A549 (cell line): ENCODE results near the gene NTNG2. TPM values are rescaled to one million over a fixed set of nuclear protein-coding genes. Genes with fewer than 3 reads are reported as not detected.

Experiments
- ATAC-seq, 2 experiments: fragments of 200-7000 bp in 1 of 2; fragments of >200 bp in 1 of 2; cut with Nextera tagmentation in 1 of 2; cut with Tn5 transposase in 1 of 2; 3 replicates each; pipeline versions ENCODE4 v1.8.0 to v1.9.1; 2018 to 2020; ENCODE audit warnings: mild to moderate bottlenecking in 1 of 2, moderate library complexity in 1 of 2
- CTCF ChIA-PET: fragments of 300-600 bp; sonication (Branson Sonifier 250); formaldehyde crosslinking; extraction: SDS; loops from one replicate; lab custom pipeline; 2021; ENCODE audit warnings: antibody characterized with exemption, inconsistent platforms; lab: Yijun Ruan, JAX
- POLR2A ChIA-PET: fragments of 350-600 bp; formaldehyde crosslinking; extraction: SDS; loops from one replicate; lab custom pipeline; 2021; ENCODE audit warnings: antibody characterized with exemption, inconsistent platforms; lab: Yijun Ruan, JAX
- DNase-seq, 2 experiments: peaks; one replicate each; pipeline versions ENCODE4 v3.0.0 to v3.0.0-alpha.2; 2011 to 2016; ENCODE audit warnings: low read depth in 1 of 2, low spot score in 1 of 2
- FAIRE-seq: peaks from 2 replicates; lab custom pipeline; 2011; peaks lifted over from hg19 to GRCh38; lab: Jason Lieb, UNC
- H3K27ac ChIP-seq, 2 experiments: fragments of >200 bp; sonication (Bioruptor Twin); formaldehyde crosslinking; 3 replicates each; pipeline ENCODE4 v1.5.1; 2016 to 2017
- H3K4me1 ChIP-seq: fragments of >200 bp; sonication (Bioruptor Twin); formaldehyde crosslinking; 3 replicates; pipeline ENCODE4 v1.6.1; 2016
- H3K4me2 ChIP-seq: fragments of >200 bp; sonication (Bioruptor Twin); formaldehyde crosslinking; 3 replicates; pipeline ENCODE4 v1.6.1; 2016
- H3K4me3 ChIP-seq: fragments of >200 bp; sonication (Bioruptor Twin); formaldehyde crosslinking; 3 replicates; pipeline ENCODE4 v1.5.1; 2016
- H3K9me3 ChIP-seq: fragments of >200 bp; sonication (Bioruptor Twin); formaldehyde crosslinking; 3 replicates; pipeline ENCODE4 v1.6.1; 2016
- EHF ChIP-seq: fragments of 250-450 bp; sonication (Bioruptor Pico); IDR thresholded peaks from 2 replicates; pipeline ENCODE4 v1.5.0; 2020; ENCODE audit warnings: mild to moderate bottlenecking
- ELK1 ChIP-seq: fragments of 150-350 bp; IDR thresholded peaks from 2 replicates; pipeline ENCODE4 v1.6.1; 2014; ENCODE audit warnings: low read depth, mild to moderate bottlenecking, low read length
- FOSL2 ChIP-seq, 2 experiments: fragments of 450-650 bp in 1 of 2; fragments of >200 bp in 1 of 2; sonication (Bioruptor Twin) in 1 of 2; formaldehyde crosslinking; IDR thresholded peaks; 2 replicates each; pipeline versions ENCODE4 v1.5.0 to v1.6.1; 2016 to 2020; ENCODE audit warnings: mild to moderate bottlenecking in 1 of 2, moderate library complexity in 1 of 2
- NPAS2 ChIP-seq: fragments of 250-450 bp; sonication (Bioruptor Pico); IDR thresholded peaks from 2 replicates; pipeline ENCODE4 v1.8.0; 2022; ENCODE audit warnings: mild to moderate bottlenecking, moderate library complexity, borderline replicate concordance
- POLR2AphosphoS2 ChIP-seq: conservative IDR thresholded peaks from 2 replicates; pipeline ENCODE4 v1.6.1; 2012; ENCODE audit warnings: low read length, improper control_type of control experiment, inconsistent platforms
- RCOR1 ChIP-seq: fragments of 150-350 bp; IDR thresholded peaks from 2 replicates; pipeline ENCODE4 v1.6.1; 2014; ENCODE audit warnings: antibody characterized with exemption, low read length, low read depth
- RFX5 ChIP-seq: fragments of 450-650 bp; IDR thresholded peaks from 2 replicates; pipeline ENCODE4 v1.7.1; 2014; ENCODE audit warnings: antibody characterized with exemption, mild to moderate bottlenecking, moderate library complexity
- ZC3H11A ChIP-seq: fragments of 450-650 bp; IDR thresholded peaks from 2 replicates; pipeline ENCODE4 v1.6.1; 2014; ENCODE audit warnings: antibody characterized with exemption, mild to moderate bottlenecking
- ZFP36 ChIP-seq: fragments of 450-650 bp; IDR thresholded peaks from 2 replicates; pipeline ENCODE4 v1.6.1; 2014; ENCODE audit warnings: borderline replicate concordance; ENCODE audit not compliant: partially characterized antibody
- WGBS: methylation state at CpG from one replicate; pipeline ENCODE4 v1.1.6; 2017; ENCODE audit errors: missing lambda C conversion rate; 5-methylcytosine and 5-hydroxymethylcytosine counted together
- polyA plus RNA-seq, 4 experiments: library from polyadenylated mRNA; depleted of rRNA in 3 of 4; stranded (reverse); fragments of >200 nt; fragmentation: RNase III in 1 of 4; extraction: RNeasy Plus Mini Kit Qiagen cat#74134 plus additional on column Dnase treatment in 1 of 4; gene quantifications; 2 replicates in 3 of 4; 3 replicates in 1 of 4; pipeline ENCODE4 v1.2.3, GENCODE V29; 2011 to 2017
- TF ChIP-seq, protein P1 (sequence below): fragments of 450-650 bp; IDR thresholded peaks from 2 replicates; pipeline ENCODE4 v1.6.1; 2014; ENCODE audit warnings: antibody characterized with exemption
- TF ChIP-seq, protein P2 (sequence below): IDR thresholded peaks from 2 replicates; pipeline ENCODE4 v1.6.1; 2012
- TF ChIP-seq, protein P3 (sequence below): IDR thresholded peaks from 2 replicates; pipeline ENCODE4 v1.6.1; 2012
- TF ChIP-seq, protein P4 (sequence below): fragments of 200-600 bp; sonication (generic); IDR thresholded peaks from 2 replicates; pipeline ENCODE4 v1.6.1; 2016; ENCODE audit warnings: antibody characterized with exemption, mild to moderate bottlenecking, moderate library complexity

Gene NTNG2
- polyA plus RNA-seq, 2 of the 4 experiments (the other 2 are of a cell fraction), result 0.52 to 1.0 TPM

DNA sequence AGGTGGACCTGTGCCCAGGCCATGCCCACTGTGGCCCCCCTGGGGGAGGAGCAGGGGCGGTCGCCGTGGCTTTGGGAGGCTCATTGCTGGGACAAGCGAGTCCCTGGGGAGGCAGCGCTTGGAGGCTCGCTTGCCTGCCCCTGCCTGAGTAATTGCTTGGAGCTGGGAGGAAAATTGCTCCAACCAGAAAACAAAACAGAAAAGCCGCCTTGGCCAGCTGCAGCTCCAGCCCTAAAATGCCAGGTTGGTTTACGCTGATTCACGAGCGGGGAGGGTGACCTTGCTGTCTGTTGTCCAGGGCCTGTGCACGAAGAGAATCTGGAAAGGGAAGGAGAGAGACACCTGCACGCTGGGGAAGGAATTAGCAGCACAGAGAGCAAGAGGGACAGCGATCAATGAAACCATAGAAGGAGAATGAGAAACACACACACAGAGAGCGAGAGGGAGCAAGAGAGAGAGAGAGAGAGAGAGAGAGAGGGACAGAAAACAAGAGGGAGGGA is 25.3 kb downstream of the NTNG2 start (continued):
- TF ChIP-seq, protein P1, sequence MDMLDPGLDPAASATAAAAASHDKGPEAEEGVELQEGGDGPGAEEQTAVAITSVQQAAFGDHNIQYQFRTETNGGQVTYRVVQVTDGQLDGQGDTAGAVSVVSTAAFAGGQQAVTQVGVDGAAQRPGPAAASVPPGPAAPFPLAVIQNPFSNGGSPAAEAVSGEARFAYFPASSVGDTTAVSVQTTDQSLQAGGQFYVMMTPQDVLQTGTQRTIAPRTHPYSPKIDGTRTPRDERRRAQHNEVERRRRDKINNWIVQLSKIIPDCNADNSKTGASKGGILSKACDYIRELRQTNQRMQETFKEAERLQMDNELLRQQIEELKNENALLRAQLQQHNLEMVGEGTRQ, result no peak
- no peak for TF ChIP-seq EHF (CRISPR knock-in tag)
- TF ChIP-seq, all 56 proteins: peak for 0

GRCh38 chr9:132190966-132191365 is 29.1 kb downstream of the NTNG2 start:
- WGBS, result 48% methylated on average over 6 of the region's 10 CpGs
- DNase-seq, result no peak
- H3K4me3 ChIP-seq, result no peak overlapping the region
- CTCF ChIA-PET, result interaction anchor here (0.6 to 3.4 kb wide), 7 partner anchors 10 to 281 kb away, joined by 3 to 14 read pairs (median 4); no protein-coding TSS in a partner anchor
- no peak for TF ChIP-seq ELK1
- no peak for TF ChIP-seq NPAS2 (CRISPR knock-in tag)
- TF ChIP-seq ZFP36, result no peak
- TF ChIP-seq POLR2AphosphoS2, result no peak
- TF ChIP-seq, protein P2, sequence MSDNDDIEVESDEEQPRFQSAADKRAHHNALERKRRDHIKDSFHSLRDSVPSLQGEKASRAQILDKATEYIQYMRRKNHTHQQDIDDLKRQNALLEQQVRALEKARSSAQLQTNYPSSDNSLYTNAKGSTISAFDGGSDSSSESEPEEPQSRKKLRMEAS, result no peak
- TF ChIP-seq ZC3H11A, result no peak
- no peak for TF ChIP-seq RFX5
- TF ChIP-seq, protein P3, sequence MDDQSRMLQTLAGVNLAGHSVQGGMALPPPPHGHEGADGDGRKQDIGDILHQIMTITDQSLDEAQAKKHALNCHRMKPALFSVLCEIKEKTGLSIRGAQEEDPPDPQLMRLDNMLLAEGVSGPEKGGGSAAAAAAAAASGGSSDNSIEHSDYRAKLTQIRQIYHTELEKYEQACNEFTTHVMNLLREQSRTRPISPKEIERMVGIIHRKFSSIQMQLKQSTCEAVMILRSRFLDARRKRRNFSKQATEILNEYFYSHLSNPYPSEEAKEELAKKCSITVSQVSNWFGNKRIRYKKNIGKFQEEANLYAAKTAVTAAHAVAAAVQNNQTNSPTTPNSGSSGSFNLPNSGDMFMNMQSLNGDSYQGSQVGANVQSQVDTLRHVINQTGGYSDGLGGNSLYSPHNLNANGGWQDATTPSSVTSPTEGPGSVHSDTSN, result no peak
- TF ChIP-seq, protein P4, sequence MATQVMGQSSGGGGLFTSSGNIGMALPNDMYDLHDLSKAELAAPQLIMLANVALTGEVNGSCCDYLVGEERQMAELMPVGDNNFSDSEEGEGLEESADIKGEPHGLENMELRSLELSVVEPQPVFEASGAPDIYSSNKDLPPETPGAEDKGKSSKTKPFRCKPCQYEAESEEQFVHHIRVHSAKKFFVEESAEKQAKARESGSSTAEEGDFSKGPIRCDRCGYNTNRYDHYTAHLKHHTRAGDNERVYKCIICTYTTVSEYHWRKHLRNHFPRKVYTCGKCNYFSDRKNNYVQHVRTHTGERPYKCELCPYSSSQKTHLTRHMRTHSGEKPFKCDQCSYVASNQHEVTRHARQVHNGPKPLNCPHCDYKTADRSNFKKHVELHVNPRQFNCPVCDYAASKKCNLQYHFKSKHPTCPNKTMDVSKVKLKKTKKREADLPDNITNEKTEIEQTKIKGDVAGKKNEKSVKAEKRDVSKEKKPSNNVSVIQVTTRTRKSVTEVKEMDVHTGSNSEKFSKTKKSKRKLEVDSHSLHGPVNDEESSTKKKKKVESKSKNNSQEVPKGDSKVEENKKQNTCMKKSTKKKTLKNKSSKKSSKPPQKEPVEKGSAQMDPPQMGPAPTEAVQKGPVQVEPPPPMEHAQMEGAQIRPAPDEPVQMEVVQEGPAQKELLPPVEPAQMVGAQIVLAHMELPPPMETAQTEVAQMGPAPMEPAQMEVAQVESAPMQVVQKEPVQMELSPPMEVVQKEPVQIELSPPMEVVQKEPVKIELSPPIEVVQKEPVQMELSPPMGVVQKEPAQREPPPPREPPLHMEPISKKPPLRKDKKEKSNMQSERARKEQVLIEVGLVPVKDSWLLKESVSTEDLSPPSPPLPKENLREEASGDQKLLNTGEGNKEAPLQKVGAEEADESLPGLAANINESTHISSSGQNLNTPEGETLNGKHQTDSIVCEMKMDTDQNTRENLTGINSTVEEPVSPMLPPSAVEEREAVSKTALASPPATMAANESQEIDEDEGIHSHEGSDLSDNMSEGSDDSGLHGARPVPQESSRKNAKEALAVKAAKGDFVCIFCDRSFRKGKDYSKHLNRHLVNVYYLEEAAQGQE, result no peak
- TF ChIP-seq, all 56 proteins: peak for 0
- POLR2A ChIA-PET, result no interaction called here
- Histone ChIP-seq H3K9me3 (no peaks in the 10 kb centered on the region), H3K4me1 (no peaks in the 10 kb centered on the region), H3K4me2 (no peak overlapping the region), H3K27ac (no peak overlapping the region)
- ATAC-seq (peak in 1 of 2 experiments; percentile 10; a peak in 1 of 6 replicates), FAIRE-seq (no peak)

- Histone ChIP-seq H3K4me3 (no peak overlapping the region), H3K4me2 (no peak overlapping the region), H3K4me1 (no peaks in the 10 kb centered on the region), H3K27ac (no peak overlapping the region), H3K9me3 (no peaks in the 10 kb centered on the region)
- POLR2A ChIA-PET, result no interaction called here
- no peak for TF ChIP-seq ZC3H11A
- TF ChIP-seq, protein P3, result no peak
- no peak for TF ChIP-seq RCOR1
- TF ChIP-seq FOSL2 (IDR thresholded peaks at IDR 0.05), result no peak
- no peak for TF ChIP-seq FOSL2 (CRISPR knock-in tag; IDR thresholded peaks at IDR 0.05)
- CTCF ChIA-PET, result interaction anchor here (0.6 to 3.4 kb wide), 5 partner anchors 9 to 424 kb away, joined by 3 to 14 read pairs (median 4); no protein-coding TSS in a partner anchor
- ATAC-seq, result no peak
- WGBS, result 71% methylated on average over 10 of the region's 11 CpGs
- FAIRE-seq, result no peak
- DNase-seq, result no peak
Measured at GRCh38 chr9:132192728-132193127, 30.9 kb downstream of the NTNG2 start.
